ENCODE measurements around the gene ESPNL.

DNA sequence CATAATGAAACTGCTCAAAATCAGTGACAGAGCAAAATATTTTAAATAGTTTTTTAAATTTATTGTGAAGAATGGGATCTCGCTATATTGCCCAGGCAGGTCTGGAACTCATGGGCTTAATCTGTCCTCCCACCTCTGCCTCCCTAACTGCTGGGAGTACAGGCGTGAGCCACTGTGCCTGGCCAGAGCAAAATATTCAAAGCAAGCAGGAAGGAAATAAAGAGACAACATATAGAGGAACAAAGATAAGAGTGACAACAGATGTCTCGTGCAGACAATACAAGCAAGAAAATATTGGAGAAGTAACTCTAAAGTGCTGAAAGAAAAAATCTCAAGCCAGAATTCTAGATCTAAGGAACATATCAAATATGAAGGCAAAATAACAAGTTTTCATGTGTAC lies 44.3 kb upstream of the ESPNL start:
- TF ChIP-seq ZFX (IDR thresholded peaks at IDR 0.05), result no peak
- TF ChIP-seq, protein P1, sequence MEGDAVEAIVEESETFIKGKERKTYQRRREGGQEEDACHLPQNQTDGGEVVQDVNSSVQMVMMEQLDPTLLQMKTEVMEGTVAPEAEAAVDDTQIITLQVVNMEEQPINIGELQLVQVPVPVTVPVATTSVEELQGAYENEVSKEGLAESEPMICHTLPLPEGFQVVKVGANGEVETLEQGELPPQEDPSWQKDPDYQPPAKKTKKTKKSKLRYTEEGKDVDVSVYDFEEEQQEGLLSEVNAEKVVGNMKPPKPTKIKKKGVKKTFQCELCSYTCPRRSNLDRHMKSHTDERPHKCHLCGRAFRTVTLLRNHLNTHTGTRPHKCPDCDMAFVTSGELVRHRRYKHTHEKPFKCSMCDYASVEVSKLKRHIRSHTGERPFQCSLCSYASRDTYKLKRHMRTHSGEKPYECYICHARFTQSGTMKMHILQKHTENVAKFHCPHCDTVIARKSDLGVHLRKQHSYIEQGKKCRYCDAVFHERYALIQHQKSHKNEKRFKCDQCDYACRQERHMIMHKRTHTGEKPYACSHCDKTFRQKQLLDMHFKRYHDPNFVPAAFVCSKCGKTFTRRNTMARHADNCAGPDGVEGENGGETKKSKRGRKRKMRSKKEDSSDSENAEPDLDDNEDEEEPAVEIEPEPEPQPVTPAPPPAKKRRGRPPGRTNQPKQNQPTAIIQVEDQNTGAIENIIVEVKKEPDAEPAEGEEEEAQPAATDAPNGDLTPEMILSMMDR (conservative IDR thresholded peaks at IDR 0.05), result no peak
